GM21717 (cell line): ENCODE results near the gene CELF5.

Experiments used
- ATAC-seq: cut with Tn5 transposase; IDR thresholded peaks from one replicate; pipeline ENCODE4 v1.9.1; 2021; ENCODE audit warnings: mild to moderate bottlenecking, moderate library complexity; ENCODE audit not compliant: unreplicated experiment

CELF5 gene

DNA sequence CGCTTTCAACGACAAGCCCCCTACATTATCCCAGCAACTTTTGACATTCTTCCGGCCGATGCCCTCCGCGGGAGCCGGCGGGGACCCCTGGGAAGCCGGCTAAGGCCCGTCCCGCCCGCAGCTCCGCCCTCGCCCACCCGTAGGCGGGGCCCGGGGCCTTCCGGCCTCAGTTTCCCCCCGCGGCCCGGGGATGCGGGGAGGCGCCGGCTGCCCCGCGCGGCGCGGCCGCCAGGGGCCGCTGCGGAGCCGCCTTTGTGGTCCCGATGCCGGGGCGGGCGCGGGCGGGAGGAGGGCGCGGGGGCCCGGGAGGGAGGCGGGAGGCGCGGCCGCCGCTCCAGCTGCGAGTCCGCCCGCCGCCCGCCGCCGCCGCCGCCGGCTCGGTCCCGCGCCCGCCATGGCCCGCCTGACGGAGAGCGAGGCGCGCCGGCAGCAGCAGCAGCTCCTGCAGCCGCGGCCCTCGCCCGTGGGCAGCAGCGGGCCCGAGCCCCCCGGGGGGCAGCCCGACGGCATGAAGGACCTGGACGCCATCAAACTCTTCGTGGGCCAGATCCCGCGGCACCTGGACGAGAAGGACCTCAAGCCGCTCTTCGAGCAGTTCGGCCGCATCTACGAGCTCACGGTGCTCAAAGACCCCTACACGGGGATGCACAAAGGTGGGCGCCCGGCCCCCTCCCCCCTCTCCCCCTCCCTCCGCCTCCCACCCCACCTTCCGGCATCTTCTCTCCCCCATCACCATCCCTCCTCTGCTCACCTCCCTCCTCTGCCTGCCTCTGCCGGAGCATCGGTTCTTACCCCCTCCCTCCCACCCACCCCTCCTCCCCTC is at the start of gene CELF5:
Gene CELF5 (plus strand): TSS at position 316 of the 823 bp plus-strand sequence. CDS start 79 bp downstream, at position 395.
- no peak for ATAC-seq

DNA sequence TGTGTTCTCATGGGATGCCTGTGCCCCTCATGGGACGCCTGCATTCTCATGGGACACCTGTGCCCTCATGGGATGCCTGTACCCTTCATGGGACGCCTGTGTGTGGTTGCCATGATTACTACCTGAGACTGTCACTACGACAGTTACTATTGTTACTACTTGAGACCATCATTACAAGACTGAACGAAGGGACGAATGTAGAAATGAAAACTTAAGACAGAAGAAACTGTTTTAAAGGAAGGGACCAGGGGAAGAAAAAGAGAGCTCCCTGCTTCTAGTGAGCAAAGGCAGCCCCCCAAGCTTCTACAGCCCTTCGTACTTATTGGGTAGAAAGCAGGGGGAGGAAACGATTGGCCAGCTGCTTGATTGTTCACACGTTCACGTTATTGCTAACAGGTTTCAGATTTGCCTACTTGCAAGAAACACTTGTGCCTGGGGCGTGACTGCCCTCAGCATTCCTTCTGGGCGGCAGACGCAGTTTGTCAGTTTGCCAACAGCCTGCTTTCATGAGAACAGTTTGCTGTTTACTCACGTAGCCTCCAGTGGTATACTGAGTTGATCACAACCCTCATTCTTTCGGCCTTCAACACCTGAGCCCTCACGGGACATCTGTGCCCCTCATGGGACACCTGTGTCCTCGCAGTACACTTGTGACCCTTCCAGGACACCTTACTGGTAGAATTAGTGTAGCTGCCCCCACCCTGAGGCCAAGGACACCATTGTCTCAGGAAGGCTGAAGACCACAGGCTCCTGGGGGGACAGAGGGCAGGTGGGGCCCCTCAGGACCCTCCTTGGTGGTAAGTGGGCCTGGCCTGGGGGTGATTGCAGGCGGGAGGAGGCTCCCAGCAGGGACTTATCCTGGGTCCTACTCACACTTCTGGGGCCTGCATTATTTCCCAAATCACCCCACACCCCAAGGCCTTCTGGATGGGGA is 48.4 kb upstream of the CELF5 start:
- ATAC-seq, result no peak

DNA sequence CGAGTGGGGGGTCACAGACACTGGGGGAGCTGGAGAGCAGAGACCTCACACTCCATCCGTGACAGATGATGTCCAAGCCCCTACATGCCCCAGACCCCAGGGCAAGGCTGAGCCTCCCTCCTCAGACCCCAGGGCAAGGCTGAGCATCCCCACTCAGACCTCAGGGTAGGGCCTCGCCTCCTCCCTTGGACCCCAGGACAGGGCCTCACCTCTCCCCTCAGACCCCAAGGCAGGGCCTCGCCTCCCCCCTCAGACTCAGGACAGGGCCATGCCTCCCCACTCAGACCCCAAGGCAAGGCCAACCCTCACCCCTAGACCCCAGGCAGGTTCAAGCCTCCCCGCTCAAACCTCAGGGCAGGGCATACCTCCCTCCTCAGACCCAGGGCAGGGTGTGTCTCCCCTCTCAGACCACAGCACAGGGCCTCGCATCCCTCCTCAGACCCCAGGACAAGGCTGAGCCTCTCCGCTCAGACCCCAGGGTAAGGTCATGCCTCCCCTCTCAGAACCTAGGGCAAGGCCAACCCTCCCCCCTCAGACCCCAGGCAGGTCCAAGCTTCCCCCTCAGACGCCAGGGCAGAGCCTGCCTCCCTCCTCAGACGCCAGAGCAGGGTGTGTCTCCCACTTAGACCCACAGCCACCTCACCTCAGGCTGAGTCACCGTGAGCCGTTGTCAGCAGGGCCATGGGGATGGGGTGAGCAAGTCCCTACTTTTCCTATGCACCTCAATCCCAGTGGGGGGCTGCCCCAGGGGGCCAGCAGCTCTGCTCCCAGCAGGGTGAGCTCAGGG is 47.6 kb upstream of the CELF5 start:
- no peak for ATAC-seq

DNA sequence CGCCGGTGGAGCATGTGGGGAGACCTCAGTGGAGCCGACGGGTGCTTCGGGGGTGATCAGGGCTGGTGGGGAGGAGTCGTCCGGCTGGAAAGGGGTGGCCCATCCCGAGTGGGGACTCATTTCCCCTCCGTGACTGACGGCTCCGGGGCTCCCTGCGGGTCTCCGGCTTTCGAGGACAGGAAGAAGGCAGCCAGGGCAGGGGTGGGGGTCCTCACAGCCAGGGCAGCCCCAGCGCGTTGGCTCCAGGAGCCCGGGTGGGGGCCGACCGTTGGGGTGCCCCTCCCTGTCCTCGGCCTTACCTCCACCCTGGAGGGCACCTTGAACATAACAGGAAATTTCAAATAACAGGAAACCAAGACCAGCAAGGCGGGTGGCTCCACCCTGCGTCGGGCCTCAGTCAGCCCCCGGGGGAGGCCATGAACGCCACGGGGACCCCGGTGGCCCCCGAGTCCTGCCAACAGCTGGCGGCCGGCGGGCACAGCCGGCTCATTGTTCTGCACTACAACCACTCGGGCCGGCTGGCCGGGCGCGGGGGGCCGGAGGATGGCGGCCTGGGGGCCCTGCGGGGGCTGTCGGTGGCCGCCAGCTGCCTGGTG is 46.0 kb upstream of the CELF5 start, which contains the start of gene S1PR4:
Gene S1PR4 (plus strand): TSS at position 393 of the 596 bp plus-strand sequence. CDS start 24 bp downstream, at position 417.
- no peak for ATAC-seq

DNA sequence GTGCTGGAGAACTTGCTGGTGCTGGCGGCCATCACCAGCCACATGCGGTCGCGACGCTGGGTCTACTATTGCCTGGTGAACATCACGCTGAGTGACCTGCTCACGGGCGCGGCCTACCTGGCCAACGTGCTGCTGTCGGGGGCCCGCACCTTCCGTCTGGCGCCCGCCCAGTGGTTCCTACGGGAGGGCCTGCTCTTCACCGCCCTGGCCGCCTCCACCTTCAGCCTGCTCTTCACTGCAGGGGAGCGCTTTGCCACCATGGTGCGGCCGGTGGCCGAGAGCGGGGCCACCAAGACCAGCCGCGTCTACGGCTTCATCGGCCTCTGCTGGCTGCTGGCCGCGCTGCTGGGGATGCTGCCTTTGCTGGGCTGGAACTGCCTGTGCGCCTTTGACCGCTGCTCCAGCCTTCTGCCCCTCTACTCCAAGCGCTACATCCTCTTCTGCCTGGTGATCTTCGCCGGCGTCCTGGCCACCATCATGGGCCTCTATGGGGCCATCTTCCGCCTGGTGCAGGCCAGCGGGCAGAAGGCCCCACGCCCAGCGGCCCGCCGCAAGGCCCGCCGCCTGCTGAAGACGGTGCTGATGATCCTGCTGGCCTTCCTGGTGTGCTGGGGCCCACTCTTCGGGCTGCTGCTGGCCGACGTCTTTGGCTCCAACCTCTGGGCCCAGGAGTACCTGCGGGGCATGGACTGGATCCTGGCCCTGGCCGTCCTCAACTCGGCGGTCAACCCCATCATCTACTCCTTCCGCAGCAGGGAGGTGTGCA is 45.3 kb upstream of the CELF5 start:
- ATAC-seq, result no peak

DNA sequence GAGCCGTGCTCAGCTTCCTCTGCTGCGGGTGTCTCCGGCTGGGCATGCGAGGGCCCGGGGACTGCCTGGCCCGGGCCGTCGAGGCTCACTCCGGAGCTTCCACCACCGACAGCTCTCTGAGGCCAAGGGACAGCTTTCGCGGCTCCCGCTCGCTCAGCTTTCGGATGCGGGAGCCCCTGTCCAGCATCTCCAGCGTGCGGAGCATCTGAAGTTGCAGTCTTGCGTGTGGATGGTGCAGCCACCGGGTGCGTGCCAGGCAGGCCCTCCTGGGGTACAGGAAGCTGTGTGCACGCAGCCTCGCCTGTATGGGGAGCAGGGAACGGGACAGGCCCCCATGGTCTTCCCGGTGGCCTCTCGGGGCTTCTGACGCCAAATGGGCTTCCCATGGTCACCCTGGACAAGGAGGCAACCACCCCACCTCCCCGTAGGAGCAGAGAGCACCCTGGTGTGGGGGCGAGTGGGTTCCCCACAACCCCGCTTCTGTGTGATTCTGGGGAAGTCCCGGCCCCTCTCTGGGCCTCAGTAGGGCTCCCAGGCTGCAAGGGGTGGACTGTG is 44.6 kb upstream of the CELF5 start:
- no peak for ATAC-seq

DNA sequence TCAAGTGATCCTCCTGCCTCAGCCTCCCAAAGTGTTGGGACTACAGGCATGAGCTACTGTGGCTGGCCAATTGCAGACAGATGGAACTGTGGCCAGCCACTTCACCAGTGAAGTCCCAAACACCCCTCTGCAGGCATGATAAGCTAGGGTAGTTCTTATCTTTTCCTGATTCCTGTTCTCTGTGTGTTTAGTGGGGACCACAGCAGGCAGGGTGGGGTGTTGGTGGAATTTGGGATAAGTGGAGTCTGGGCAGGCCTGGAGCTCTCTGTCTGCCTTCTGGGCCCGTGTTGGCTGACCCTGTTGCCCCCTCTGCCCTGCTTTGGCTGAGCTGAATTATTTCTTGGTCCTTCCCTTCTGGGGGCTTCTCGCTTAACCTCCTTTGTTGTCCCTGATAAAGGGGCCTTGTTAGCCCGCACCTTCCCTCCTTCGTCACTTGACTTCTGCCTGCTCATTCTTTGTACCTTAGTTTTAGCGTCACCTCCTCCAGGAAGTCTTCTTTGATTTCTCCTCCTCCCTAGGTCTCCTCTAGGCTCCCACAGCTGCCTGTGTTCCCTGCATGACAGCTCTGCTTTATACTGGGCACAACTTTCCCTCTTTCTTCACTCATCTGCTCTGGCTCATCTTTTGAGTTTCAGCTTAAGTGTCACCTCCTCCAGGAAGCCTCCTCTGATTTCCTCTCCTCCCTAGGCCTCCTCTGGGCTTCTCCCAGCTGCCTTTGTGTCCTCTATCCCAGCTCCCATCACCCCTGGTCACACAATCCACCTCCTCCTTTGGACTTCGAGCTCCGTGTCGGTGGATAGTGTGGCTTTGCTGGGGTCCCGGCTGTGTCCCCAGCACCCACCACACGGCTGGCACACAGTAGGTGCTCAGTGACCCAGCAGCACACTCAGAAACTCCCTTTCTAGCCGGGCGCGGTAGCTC is 40.5 kb upstream of the CELF5 start:
- ATAC-seq, result no peak

DNA sequence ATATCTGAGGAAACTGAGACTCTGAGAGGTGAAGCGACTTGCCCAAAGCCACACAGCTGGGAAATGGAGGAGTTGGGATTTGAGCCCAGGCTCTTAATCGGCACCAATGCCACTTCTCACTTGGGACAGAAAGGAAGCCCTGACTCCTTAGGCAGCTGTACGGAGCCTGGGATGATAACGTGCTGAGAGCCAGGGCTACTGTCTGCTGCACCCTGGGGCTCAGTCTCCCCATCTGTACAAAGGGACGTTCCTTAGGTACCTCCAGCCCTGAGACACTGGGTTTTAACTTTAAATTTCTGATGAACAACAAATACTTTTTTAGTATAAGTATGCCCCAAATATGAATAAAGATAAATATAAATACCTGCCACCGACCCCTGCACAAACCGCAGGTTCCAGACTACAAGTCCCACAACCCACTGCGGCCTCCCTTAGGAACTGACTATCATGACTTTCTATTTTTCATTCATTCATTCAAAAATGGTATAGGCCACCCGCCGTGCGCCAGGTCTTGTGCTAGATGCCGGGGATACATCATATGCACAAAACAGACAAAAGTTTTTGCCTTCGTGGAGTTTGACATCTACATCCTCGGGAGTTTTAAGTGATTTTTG is 39.5 kb upstream of the CELF5 start:
- ATAC-seq, result peak; percentile 21

DNA sequence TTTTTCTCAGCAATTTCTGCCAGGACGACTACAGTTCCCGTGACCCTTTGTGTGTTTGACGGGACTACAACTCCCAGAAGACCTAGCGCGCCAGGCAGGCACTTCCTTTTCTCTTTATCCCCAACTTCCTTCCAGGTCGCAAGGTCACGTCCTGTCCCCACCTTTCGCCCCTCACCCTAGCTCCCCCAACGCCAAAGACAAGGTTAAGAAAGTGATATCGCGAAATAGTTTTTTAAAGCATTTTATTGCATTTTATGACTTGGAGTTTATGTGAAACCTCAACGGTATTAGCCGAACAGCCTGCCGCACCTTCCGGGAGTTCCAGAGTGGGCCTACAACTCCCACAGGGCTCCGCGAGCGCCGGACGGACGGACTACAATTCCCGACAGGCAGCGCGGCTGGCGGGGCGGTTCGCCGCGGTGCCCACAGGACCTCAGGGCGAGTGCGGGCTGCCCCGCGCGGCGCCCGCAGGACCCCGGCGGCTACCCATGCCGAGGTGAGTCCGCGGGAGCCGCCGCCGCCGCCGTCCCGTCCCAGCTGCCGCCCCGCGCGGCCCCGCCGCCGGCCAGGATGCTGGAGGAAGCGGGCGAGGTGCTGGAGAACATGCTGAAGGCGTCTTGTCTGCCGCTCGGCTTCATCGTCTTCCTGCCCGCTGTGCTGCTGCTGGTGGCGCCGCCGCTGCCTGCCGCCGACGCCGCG is 38.9 kb upstream of the CELF5 start, which contains the start of gene NCLN:
Gene NCLN (plus strand): TSS at position 470 of the 699 bp plus-strand sequence. CDS start 101 bp downstream, at position 571.
- ATAC-seq, result peak; percentile 61

DNA sequence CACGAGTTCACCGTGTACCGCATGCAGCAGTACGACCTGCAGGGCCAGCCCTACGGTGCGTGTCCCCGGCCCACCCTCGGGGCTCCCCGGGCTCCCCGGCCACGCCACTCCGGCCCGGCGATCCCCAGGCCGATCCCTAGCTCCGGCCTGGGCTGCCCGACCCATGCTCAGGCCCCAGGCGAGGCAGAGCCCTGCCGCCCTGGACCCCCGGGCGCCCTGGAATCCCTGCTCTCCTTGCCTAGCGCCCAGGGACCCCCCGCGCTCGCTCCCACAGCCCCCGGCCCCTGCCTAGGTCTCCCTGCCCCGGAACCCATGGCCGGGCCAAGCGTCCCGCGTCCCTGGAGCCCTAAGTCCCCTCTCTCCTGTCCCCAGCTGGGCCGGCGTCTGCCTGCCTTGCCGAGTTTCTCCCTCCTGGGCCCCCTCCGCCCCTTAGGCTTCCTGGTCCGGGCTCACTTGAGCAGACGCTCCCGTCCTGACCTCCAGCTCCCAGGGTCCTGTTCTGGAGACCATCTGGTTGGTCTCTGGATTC is 38.2 kb upstream of the CELF5 start:
- ATAC-seq, result no peak

DNA sequence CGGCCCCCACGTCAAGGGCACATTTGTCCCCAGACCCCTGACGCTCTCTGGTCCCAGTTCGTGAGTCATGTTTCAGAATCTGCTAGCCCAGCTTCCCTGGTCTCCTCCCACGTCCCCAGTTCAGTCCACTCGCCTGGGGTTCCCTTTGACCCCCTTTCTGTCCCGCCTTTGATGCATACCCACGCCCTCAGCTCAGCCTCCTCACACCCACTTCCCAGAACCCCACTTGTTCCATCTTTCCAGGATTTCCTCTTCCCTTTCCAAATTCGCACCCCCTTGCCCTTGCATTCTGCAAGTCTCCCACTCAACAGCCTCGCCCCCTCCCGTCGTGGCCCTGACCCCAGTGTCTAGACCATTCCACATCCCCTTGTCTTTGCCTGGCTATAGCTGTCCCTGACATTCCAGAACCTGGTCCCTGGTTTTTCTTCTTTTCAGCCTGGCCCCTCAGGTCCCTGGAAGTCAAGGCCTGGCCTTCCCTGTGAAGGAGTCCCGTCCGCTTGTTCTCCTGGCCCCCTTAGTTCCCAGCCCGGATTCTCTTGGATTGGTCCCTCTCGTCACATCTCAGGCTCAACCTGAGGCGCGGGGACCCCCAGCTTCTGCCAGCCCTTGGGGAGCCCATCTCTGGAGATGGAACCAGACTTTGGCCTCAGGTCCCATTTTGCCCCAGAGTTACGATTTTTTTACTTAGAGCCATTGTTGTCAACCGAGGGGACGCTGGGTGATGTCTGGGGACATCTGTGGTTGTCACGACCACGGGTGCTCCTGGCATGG is 37.4 kb upstream of the CELF5 start:
- no peak for ATAC-seq

DNA sequence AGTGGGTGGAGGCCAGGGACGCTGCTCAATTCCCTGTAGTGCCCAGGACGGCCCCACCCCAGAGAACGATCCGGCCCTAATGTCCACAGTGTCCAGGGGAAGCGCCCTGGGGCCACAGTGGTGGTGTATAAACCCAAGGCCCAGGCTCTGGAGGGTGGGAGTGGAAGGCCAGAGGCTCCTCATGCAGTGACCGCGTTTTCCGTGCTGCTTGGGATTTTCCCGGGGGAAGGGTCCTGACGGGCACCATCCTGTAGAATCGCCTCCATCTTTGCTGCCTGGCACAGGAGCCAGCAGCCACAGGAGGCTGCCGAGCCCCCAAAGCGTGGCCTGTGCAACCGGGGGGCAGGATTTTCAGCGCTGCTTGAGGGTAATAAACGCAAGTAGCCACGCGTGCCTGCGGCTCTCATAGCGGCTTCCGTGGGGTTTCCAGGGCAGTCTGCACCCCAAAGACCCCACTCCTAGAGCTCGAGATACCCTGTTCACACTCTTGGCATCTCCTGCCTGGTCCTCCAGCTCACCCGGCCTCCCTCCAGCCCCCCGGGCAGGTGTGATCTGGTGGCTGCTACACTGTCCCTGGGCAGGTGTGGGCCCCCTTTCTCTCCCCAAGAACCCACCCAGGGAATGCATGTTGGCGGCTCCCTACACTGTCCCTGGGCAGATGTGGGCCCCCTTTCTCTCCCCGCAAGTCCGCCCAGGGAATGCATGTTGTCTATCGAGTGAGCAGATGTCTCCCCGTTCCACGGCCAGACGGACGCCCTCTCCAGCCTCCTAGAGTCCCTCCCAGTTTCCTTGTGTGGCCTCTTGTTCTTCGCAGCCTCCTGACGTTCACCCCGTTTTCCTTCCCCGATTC is 36.6 kb upstream of the CELF5 start:
- ATAC-seq, result no peak

DNA sequence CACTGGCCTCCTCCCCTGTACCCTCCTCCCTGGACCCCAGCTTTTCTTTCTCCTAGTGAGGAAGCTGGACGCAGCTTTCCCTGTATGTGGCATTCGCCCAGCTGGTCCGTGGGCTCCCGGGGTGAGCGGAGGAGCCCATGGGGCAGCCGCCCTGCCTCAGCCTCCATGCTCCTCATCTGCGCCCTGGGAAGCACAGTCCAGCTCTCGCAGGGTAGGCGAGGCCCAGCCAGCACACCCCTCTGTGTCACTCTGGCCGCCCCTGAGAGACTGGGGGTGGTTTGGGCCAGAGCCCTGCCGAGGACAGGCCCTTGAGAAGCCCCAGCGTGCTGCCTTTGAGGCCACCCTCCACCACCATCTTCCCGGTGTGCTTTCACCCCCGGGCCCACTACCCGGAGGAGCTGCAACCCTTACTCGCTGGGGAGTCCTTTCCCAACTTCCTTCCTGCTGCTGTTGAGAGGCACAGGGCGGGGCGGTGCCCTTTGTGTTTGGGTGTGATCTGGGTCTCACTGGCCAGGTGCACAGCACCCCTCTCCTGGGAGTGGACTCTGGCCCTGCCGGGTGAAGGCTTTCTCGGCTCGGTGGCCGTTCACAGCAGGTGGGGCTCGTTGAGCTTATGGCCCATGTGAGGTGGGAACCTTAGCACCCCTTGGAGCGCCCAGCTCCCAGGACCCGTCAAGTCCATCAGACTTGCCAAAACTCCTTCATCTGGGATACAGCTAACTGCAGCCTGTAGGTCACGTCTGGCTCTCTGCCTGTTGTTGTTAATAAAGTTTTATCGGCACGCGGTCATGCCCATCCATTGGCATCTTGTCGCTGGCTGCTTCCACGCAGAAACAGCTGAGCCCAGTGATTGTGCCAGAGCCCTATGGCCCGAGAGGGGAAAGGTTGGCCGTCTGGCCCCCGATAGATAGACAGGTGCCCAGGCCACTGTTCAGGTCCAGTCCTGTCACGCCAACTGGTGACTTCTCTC is 35.5 kb upstream of the CELF5 start:
- no peak for ATAC-seq
